T-helper 17 cell (primary cell): ENCODE measurements around the gene CAV1. TPM values are rescaled to one million over a fixed set of nuclear protein-coding genes. Genes with fewer than 3 reads are reported as not detected.

Experiments
- ATAC-seq: fragments of 150-1000 bp; cut with Tn5 transposase; 2 replicates; pipeline ENCODE4 v1.10.0; 2021; ENCODE audit warnings: mild to moderate bottlenecking, moderate library complexity
- DNase-seq, 3 donors: peaks; one replicate each; pipeline versions ENCODE4 v3.0.0 to v3.0.0-alpha.2; 2020 to 2021
- H3K9me3 ChIP-seq: one replicate; pipeline ENCODE4 v1.7.0; 2013; ENCODE audit warnings: low read length, mild to moderate bottlenecking; ENCODE audit not compliant: control insufficient read depth, poor library complexity, severe bottlenecking
- H3K27ac Mint-ChIP-seq: one replicate; pipeline ENCODE4 v1.8.0; 2022; ENCODE audit warnings: mild to moderate bottlenecking, moderate library complexity, mixed read lengths
- H3K27me3 Mint-ChIP-seq: one replicate; pipeline ENCODE4 v1.8.0; 2022; ENCODE audit warnings: mixed read lengths
- H3K36me3 Mint-ChIP-seq: one replicate; pipeline ENCODE4 v1.8.0; 2022; ENCODE audit warnings: low read depth, mixed read lengths
- H3K4me1 Mint-ChIP-seq: one replicate; pipeline ENCODE4 v1.8.0; 2022; ENCODE audit warnings: mild to moderate bottlenecking, mixed read lengths
- H3K4me3 Mint-ChIP-seq: one replicate; pipeline ENCODE4 v1.8.0; 2022; ENCODE audit warnings: mild to moderate bottlenecking, moderate library complexity, mixed read lengths
- total RNA-seq, 4 donors: library from RNA in 2 of 4; stranded (reverse) in 2 of 4; gene quantifications; one replicate each; pipeline ENCODE4 v1.2.3 and lab custom pipeline; 2022 to 2026

The CAV1 gene
- total RNA-seq, 2 donors from 2014 or later = 0.30 to 0.57 TPM

DNA sequence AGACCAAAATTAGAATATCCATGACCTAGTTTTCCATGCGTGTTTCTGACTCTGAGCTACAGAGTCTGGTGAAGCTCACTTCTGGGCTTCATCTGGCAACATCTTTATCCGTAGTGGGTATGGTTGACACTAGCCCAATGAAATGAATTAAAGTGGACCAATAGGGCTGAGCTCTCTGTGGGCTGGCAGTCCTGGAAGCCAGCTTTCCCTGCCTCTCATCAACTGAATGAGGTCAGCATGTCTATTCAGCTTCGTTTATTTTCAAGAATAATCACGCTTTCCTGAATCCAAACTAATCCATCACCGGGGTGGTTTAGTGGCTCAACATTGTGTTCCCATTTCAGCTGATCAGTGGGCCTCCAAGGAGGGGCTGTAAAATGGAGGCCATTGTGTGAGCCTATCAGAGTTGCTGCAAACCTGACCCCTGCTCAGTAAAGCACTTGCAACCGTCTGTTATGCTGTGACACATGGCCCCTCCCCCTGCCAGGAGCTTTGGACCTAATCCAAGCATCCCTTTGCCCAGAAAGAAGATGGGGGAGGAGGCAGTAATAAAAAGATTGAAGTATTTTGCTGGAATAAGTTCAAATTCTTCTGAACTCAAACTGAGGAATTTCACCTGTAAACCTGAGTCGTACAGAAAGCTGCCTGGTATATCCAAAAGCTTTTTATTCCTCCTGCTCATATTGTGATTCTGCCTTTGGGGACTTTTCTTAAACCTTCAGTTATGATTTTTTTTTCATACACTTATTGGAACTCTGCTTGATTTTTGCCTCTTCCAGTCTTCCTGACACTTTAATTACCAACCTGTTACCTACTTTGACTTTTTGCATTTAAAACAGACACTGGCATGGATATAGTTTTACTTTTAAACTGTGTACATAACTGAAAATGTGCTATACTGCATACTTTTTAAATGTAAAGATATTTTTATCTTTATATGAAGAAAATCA lies 35.5 kb downstream of the CAV1 start:
- peaks cover 2% of the 10 kb centered on the region for H3K36me3 Mint-ChIP-seq
- H3K27ac Mint-ChIP-seq = no peak overlapping the region
- no peak overlapping the region for H3K4me3 Mint-ChIP-seq
- H3K27me3 Mint-ChIP-seq = peaks cover 44% of the 10 kb centered on the region
- no peak for DNase-seq
- no peaks in the 10 kb centered on the region for H3K9me3 ChIP-seq
- no peak for ATAC-seq
- no peaks in the 10 kb centered on the region for H3K4me1 Mint-ChIP-seq

DNA sequence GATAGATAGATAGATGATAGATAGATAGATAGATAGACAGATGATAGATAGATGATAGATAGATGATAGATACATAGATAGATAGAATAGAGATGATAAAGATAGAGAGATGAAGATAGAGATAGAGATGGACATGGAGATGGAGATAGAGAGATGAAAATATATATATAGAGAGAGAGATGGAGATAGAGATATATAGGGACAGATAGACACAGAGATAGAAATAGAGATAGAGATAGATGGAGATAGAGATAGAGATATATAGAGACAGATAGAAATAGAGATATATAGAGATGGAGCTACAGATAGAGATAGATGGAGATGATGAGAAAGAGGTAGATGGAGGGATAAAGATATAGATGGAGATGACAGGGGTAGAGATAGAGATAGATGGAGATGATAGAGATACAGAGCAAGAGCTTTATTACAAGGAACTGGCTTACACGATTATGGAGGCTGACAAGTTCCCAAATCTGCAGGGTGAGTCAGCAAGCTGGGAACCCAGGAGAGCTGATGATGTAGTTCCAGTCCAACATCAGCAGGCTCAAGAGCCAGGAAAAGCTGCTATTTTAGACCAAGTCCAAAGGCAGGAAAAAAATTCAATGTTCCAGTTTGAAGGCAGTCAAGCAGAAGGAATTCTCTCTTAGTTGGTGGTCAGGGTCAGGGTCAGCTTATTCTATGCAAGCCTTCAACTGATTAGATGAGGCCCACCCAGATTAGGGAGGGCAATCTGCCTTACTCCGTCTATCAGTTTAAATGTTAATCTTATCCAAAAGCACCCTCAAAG lies 37.1 kb downstream of the CAV1 start:
- Mint-ChIP-seq H3K4me1 (no peaks in the 10 kb centered on the region), H3K27ac (no peak overlapping the region), H3K4me3 (no peak overlapping the region), H3K36me3 (peaks cover 2% of the 10 kb centered on the region), H3K27me3 (peaks cover 38% of the 10 kb centered on the region)
- DNase-seq (no peak), ATAC-seq (no peak)
- H3K9me3 ChIP-seq = no peaks in the 10 kb centered on the region

DNA sequence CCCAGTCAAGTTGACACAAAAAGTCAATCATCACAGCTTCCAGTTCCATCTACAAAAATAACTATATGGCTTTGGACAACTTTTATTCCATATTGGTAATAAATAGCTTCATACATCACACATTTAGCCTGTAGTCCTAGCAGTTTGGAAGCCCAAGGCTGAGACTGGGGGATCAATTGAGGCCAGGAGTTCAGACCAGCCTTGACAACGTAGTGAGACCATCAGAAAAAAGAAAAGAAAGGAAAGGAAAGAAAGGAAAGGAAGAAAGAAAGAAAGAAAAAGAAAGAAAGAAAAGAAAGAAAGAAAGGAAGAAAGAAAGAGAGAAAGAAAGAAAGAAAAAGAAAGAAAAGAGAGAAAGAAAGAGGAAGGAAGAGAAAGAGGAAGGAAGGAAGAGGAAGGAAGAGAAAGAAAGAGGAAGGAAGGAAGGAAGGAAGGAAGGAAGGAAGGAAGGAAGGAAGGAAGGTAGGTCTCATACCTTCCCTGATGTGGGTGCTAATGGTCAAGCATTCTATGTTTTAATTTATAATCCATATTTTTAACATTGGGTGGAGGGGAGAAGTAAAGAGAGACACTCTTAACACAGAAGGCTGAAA lies 37.8 kb downstream of the CAV1 start:
- no peak for DNase-seq
- Mint-ChIP-seq H3K4me3 (no peak overlapping the region), H3K27me3 (peaks cover 30% of the 10 kb centered on the region), H3K36me3 (peaks cover 2% of the 10 kb centered on the region), H3K27ac (no peak overlapping the region), H3K4me1 (no peaks in the 10 kb centered on the region)
- no peak for ATAC-seq
- no peaks in the 10 kb centered on the region for H3K9me3 ChIP-seq

DNA sequence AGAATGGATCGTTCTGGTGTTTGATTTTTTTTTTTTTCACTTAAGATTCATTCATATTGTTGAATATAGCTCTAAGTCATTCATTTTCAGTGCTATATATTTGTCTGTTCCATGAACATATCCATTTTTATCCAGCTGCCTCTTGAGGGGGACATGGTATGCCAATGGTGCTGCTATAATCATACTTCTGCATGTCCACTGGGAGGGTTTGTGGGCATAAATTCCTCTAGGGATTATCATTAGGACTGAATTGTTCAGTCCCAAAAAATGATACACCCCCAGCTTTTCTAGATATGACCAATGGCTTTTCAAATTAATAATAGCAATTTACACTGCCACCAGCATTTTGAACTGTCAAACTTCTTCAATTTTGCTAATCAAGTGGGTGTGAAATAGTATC lies 41.1 kb downstream of the CAV1 start:
- H3K36me3 Mint-ChIP-seq = peaks cover 4% of the 10 kb centered on the region
- H3K27me3 Mint-ChIP-seq = peaks cover 22% of the 10 kb centered on the region
- ATAC-seq (no peak), DNase-seq (no peak)
- no peak overlapping the region for H3K4me3 Mint-ChIP-seq
- H3K9me3 ChIP-seq = no peaks in the 10 kb centered on the region
- no peak overlapping the region for H3K27ac Mint-ChIP-seq
- no peaks in the 10 kb centered on the region for H3K4me1 Mint-ChIP-seq

DNA sequence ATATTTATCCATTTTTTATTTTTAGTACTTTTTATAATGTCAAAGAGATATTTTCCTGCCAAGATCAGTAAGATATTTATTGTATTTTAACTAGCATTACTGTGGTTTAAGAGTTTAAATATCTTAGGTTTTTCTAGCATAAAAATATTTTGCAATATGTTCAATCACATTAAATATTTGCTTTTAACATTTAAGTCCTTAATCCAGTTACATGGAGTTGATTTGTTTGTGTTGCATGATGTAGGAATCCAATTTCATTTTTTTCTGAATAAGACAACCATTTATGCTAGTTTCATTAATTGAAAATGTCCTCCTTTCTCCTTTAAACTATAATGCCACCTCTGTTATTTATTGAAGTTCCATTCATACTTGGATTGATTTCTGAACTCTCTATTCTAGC lies 41.8 kb downstream of the CAV1 start:
- Mint-ChIP-seq H3K4me3 (no peak overlapping the region), H3K4me1 (no peaks in the 10 kb centered on the region), H3K27ac (no peak overlapping the region), H3K36me3 (peaks cover 4% of the 10 kb centered on the region), H3K27me3 (peaks cover 26% of the 10 kb centered on the region)
- H3K9me3 ChIP-seq = no peaks in the 10 kb centered on the region
- DNase-seq = no peak
- no peak for ATAC-seq

DNA sequence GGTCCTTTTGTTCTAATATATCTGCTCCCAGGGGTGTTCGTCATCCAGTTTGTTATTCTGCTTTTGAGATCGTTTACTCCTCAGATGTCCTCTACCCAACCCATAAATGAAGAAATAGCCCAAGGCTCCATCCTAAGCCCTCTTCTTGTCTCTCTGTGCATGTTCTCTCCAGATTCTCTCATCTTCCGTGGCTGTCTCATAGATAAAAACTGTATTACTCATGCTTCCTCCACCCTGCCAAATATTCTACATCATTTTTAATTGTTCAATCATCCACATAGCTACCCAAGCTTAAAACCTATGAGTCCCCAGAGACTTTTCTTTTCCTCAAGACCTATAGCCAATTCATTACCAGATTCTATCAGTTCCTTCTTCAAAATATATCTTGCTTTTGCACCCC lies 44.9 kb downstream of the CAV1 start:
- H3K4me3 Mint-ChIP-seq = no peak overlapping the region
- ATAC-seq = no peak
- H3K36me3 Mint-ChIP-seq = peaks cover 4% of the 10 kb centered on the region
- H3K27me3 Mint-ChIP-seq = peaks cover 28% of the 10 kb centered on the region
- no peak for DNase-seq
- H3K4me1 Mint-ChIP-seq = no peaks in the 10 kb centered on the region
- no peaks in the 10 kb centered on the region for H3K9me3 ChIP-seq
- no peak overlapping the region for H3K27ac Mint-ChIP-seq

DNA sequence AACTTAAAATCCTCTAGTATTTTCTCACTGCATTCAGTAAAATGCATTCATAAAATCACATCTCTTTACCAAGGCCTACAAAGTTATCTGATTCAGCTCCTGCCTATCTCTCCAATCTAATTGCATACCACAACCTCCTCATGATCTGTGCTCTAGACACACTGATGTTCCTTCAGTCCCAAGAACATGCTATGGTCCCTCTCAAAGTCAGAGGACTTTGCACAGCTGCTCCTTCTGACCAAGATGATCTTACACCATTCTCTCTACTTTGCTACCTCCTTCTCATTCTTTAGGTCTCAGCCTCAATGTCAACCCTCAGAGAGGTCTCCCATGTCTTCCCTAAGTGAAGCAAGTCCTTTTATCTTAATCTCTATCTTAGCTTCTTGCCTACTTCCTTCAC lies 45.5 kb downstream of the CAV1 start:
- H3K9me3 ChIP-seq = no peaks in the 10 kb centered on the region
- Mint-ChIP-seq H3K27me3 (peaks cover 26% of the 10 kb centered on the region), H3K27ac (no peak overlapping the region), H3K36me3 (peaks cover 2% of the 10 kb centered on the region), H3K4me1 (no peaks in the 10 kb centered on the region), H3K4me3 (no peak overlapping the region)
- ATAC-seq (no peak), DNase-seq (no peak)

DNA sequence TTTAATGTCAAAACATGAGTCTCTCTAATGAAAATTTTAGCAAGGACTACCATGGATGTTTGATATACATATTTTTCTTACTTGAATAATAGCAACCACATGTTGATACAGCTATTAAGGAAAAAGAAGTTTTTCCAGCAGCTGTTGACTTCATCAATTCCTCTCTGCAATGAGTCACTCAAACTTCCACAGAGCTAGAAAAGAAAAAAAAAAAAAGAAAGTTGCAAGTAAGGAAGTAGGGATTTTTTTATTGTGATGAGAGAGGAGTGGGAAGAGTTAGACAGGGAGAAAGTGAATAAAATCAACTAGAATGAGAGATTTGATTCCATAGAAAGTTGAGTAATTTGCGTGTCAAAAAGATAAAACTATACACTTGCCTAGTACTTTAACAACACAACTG lies 46.2 kb downstream of the CAV1 start:
- Mint-ChIP-seq H3K4me1 (no peaks in the 10 kb centered on the region), H3K27me3 (peaks cover 28% of the 10 kb centered on the region), H3K27ac (no peak overlapping the region), H3K4me3 (no peak overlapping the region), H3K36me3 (peaks cover 2% of the 10 kb centered on the region)
- no peaks in the 10 kb centered on the region for H3K9me3 ChIP-seq
- no peak for DNase-seq
- ATAC-seq = no peak

DNA sequence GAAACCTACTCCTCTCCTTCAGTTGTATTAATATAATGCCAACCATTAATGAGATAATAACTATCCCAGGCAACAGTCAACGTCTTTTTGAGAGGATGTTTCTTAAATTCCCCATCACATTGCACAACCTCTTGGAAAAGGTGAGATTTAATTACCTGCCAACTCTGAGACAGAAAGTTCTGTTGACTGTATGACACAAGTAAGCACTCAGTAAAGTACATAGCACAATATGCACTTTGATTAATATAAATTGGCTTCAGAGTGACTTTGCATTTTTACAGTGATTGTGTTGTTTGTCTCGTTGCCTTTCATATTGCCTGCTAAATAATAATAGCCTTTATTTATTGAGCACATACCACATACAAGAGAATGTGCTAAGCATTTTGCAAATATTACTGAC lies 46.7 kb downstream of the CAV1 start:
- ATAC-seq (no peak), DNase-seq (no peak)
- peaks cover 4% of the 10 kb centered on the region for H3K36me3 Mint-ChIP-seq
- no peaks in the 10 kb centered on the region for H3K9me3 ChIP-seq
- H3K27ac Mint-ChIP-seq = no peak overlapping the region
- H3K4me1 Mint-ChIP-seq = no peaks in the 10 kb centered on the region
- peaks cover 32% of the 10 kb centered on the region for H3K27me3 Mint-ChIP-seq
- no peak overlapping the region for H3K4me3 Mint-ChIP-seq

DNA sequence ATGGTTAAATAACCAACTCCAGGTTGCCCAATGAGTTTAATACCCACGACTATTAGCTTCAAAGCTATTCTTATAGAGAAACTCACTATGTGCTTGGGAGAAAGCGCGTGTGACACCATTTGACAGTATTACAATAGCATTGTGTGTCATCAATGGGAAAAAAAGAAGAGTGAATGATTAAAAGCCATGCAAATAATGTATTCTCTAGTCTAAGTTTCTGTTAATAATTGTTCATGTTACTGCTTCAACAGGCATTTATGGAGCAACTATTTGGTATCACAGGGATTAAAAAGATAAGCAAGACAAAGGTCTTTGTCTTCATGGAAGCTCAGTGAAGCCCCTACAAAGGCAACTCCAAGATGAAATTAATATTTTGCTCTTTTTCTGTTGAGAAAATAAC lies 47.2 kb downstream of the CAV1 start:
- Mint-ChIP-seq H3K4me3 (no peak overlapping the region), H3K27me3 (peaks cover 37% of the 10 kb centered on the region), H3K36me3 (peaks cover 4% of the 10 kb centered on the region), H3K4me1 (no peaks in the 10 kb centered on the region), H3K27ac (no peak overlapping the region)
- H3K9me3 ChIP-seq = no peaks in the 10 kb centered on the region
- no peak for DNase-seq
- no peak for ATAC-seq

DNA sequence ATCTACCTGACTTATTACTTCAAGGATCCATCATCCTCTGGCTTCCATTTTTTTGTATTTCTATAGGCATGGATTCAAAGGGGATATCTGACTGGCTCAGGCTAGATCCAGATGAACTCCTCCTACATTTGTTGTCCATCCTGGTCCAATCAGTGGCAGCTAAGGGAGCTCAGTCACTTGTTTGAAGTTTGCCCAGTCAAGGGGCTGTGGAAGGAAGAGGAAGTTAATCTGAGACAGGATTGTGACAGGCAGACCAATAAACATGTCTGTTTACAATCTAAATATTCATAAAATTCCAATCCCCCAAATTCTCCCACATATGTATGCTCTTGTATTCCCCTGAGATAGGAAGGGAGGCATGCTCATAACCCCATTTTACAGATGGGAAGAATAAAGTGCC lies 48.7 kb downstream of the CAV1 start:
- Mint-ChIP-seq H3K27me3 (peaks cover 48% of the 10 kb centered on the region), H3K36me3 (peaks cover 4% of the 10 kb centered on the region), H3K4me3 (no peak overlapping the region), H3K27ac (no peak overlapping the region), H3K4me1 (no peaks in the 10 kb centered on the region)
- ATAC-seq (no peak), DNase-seq (no peak)
- no peaks in the 10 kb centered on the region for H3K9me3 ChIP-seq

DNA sequence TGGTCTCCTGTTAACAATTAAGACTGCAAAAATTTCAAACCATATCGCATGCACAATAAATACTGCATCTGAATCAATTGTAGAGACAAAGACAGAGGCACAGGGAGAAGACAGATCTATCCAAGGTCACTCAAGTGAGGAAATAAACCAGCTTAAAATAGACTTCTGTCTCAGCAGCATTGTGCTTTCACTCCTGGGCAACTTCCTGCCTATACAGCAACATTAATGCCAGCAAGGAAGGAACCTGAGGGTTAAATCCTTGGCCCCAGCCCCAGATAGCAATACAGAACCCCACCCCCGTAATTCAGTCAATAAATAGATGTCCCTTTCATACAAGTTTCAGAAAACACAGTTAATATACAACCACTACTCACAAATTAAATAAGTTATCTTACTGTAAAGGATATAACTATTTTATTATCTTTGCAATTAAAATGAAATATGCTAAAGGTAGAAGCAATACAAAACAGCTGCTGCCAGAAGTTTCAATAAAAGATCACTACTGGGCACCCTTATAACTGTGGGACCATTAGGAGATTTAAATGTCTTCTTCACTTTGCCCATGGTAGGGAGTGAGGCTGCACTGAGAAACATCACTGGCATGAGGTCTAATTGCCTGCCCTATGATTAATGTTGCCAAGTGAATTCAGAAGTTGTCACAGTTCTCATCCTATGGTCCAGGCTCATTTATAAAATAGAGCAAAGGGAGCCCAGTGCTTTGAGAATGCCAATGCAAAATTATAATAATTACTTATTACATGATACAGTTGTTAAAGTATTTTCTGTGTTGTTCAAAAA lies 49.4 kb downstream of the CAV1 start:
- ATAC-seq (no peak), DNase-seq (no peak)
- H3K9me3 ChIP-seq = no peaks in the 10 kb centered on the region
- Mint-ChIP-seq H3K27me3 (peaks cover 50% of the 10 kb centered on the region), H3K27ac (no peak overlapping the region), H3K4me3 (no peak overlapping the region), H3K36me3 (peaks cover 4% of the 10 kb centered on the region), H3K4me1 (no peaks in the 10 kb centered on the region)

DNA sequence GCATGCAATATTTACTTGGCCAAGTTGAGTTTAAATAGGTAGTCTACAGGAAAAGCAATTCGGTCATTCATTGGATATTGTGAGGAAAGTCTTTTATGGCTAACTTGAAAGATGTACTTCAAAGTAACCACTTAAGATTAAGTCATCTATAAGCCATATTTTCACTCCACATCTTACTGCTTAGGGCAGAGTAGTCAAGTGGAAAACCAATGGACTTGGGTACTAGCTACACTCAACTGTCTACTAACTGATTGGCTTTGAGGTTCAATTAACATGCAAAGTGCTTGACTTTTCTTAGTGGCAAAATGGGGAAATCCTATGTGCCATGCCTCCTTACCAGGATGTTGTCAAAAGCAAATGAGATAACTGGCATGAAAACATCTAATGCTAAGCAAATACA lies 51.0 kb downstream of the CAV1 start:
- H3K27ac Mint-ChIP-seq = no peak overlapping the region
- H3K9me3 ChIP-seq = no peaks in the 10 kb centered on the region
- H3K4me3 Mint-ChIP-seq = no peak overlapping the region
- no peaks in the 10 kb centered on the region for H3K4me1 Mint-ChIP-seq
- H3K27me3 Mint-ChIP-seq = peaks cover 41% of the 10 kb centered on the region
- DNase-seq = no peak
- peaks cover 2% of the 10 kb centered on the region for H3K36me3 Mint-ChIP-seq
- ATAC-seq = no peak
